Astrocyte of the cerebellum (primary cell): ENCODE results near the gene HOOK2.
"Not testable (repeated sequence)": the region's sequence is repeated elsewhere in the genome, so short reads cannot be mapped to it uniquely, and the experiment has no call there.

Experiments used
- DNase-seq: peaks from one replicate; pipeline ENCODE4 v3.0.0-alpha.2; 2011; ENCODE audit warnings: low read depth
- H3K4me3 ChIP-seq: 2 replicates; pipeline ENCODE4 v1.5.1; 2011; ENCODE audit warnings: mild to moderate bottlenecking, low read depth, low read length, moderate library complexity
- in situ Hi-C: cut with HindIII; loops from 2 replicates; pipeline ENCODE4 v1.10.0; 2017; ENCODE audit warnings: low sequenced_read_pairs
- TF ChIP-seq, protein P1 (sequence below): IDR thresholded peaks from 2 replicates; pipeline ENCODE4 v1.5.1; 2012; ENCODE audit warnings: low read length, low read depth, moderate library complexity, mild to moderate bottlenecking; ENCODE audit errors: missing control alignments

HOOK2 gene

DNA sequence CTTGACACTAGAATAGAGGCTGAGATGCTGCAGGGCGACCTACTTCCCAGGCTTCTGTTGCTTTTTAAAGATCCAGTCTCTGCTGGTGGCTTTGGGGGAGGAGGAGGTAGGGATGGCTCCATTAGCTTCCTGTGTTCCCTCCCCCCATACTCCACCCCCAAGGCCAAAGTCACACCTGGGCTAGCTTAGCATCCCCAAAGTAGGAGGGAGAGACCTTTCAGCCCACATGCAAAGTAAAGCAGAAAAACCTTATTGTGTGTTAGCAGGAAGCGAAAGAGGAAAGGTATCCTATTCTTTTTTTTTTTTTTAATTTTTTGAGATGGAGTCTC lies 48.4 kb downstream of the HOOK2 start:
- DNase-seq = no peak
- H3K4me3 ChIP-seq = no peak overlapping the region
- in situ Hi-C loops = no loop called here
- TF ChIP-seq, protein P1, sequence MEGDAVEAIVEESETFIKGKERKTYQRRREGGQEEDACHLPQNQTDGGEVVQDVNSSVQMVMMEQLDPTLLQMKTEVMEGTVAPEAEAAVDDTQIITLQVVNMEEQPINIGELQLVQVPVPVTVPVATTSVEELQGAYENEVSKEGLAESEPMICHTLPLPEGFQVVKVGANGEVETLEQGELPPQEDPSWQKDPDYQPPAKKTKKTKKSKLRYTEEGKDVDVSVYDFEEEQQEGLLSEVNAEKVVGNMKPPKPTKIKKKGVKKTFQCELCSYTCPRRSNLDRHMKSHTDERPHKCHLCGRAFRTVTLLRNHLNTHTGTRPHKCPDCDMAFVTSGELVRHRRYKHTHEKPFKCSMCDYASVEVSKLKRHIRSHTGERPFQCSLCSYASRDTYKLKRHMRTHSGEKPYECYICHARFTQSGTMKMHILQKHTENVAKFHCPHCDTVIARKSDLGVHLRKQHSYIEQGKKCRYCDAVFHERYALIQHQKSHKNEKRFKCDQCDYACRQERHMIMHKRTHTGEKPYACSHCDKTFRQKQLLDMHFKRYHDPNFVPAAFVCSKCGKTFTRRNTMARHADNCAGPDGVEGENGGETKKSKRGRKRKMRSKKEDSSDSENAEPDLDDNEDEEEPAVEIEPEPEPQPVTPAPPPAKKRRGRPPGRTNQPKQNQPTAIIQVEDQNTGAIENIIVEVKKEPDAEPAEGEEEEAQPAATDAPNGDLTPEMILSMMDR = no peak

GRCh38 chr19:12725612-12726011 lies 49.7 kb downstream of the HOOK2 start:
- in situ Hi-C loops, H3K4me3 ChIP-seq, DNase-seq: not testable (repeated sequence)

DNA sequence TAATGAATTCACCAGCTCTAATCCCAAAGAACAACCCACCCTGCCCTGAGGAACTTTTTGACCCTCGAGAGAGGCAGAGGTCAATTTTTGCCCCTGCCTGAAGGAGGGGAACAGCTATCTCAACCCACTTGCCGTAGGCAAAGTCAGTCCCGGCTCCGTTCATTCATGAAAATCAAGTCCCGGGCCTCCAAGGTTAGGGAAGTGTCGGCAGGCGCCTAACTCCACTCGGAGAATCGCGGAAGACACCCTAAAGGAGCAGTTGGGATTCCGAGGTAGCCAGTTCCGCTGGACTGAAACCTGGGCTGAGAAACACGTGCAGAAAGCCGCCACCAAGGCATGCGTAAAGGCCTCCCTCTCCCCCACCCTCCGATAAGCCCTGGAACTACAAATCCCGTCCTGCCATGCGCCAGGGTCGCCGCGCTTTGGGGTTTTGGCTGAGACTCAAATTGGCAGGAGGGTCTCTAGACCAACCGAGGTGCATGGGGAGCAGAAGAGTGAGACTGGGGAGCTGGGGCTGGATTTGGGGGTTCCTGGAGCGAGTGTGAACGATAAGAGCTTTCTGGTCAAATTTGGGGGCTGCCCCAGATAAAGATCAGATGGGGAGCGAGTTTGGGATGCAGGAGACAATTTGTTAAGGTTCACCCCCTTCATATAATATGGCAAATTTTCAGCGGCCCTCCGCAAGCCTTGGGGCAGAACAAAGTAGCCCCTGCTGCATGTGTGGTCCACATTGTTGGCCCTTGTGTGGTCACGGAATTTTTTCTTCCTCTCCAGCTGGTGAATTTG lies 51.5 kb downstream of the HOOK2 start, which contains the start of gene TNPO2:
TNPO2 (minus strand) TSS at position 292 of the 786 bp plus-strand sequence. CDS start 2,955 bp downstream, outside the sequence.
- no peak for DNase-seq
- peak within 1 kb of the TSS; percentile 82 for H3K4me3 ChIP-seq
- in situ Hi-C loops = no loop called here
- TF ChIP-seq, protein P1 = no peak

DNA sequence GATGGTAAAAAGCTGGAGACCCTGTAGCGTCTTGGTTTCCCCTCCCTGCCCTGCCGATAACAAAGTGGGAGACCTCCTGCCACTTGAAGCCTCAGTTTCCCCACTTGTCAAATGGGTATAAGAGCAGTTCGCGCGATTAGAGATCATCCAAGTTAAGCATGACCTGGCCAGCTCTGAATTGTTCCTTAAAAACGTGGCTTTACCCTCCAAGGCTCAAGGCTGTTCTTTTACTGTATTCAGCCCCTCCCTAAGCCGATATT lies 52.0 kb downstream of the HOOK2 start:
- TF ChIP-seq, protein P1 = no peak
- H3K4me3 ChIP-seq = peak overlapping the region; percentile 82
- in situ Hi-C loops = no loop called here
- DNase-seq = no peak

- peak; percentile 99 for DNase-seq
- in situ Hi-C loops = no loop called here
- peak overlapping the region; percentile 82 for H3K4me3 ChIP-seq
- TF ChIP-seq, protein P1 = no peak
These were observed 52.6 kb downstream of the HOOK2 start for GRCh38 chr19:12722566-12723380.

DNA sequence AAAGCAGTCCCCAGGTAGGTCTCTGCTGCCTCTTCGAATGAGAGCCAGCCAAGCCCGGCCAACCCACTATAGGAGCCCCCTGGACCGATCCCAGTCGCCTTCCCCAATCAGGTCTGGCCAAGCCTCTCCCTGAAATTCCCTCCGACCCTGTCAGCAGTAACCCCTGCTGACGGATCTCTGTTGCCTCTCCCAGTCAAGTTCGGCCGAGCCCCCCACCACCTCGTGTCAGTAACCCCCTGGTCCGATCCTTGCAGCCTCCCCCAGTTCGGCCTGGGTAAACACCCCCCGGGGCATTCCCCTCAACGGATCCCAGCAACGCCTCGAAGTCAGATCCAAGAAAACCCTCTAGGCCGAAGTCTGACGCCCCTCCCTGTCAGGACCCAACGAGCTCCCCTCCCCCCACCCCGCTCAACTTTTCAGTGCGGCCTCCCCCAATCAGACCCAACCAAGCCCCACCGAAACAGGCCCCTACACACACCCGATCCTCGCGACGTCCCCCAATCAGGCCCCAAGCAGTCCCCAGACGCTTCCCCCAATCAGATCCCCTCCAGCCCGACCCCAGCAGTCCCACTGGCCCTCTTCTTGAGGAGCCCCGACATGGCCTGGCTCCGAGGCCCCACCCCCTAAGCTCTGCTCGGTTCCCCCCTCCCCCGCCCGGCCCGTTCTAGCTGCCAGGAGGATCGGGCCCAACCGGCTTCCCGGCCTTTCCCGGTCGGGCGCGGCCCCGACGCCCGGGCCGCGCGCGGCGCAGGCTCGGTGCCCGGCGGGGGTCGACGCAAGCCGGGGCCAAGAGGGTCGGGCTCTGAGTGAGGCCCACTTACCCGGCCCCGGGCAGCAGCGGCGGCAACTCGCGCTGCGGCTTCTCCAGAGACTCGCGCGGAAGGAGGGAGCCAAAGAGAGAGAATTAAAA lies 53.4 kb downstream of the HOOK2 start:
- TF ChIP-seq, protein P1 = no peak
- no peak for DNase-seq
- peak overlapping the region; percentile 82 for H3K4me3 ChIP-seq
- in situ Hi-C loops = no loop called here
